Renal cortex interstitium (tissue), 11 donors: ENCODE measurements around the gene RAD51B. TPM values are rescaled to one million over a fixed set of nuclear protein-coding genes. Genes with fewer than 3 reads are reported as not detected.

Experiments used
- DNase-seq, 11 donors: peaks; one replicate each; pipeline ENCODE4 v3.0.0-alpha.2; 2013; ENCODE audit warnings: low read depth in 9 of 11, low spot score in 4 of 11; ENCODE audit errors: extremely low read depth in 1 of 11
- polyA plus RNA-seq, 3 donors: library from polyadenylated mRNA; unstranded; fragments of 120-200 nt; gene quantifications; one replicate each; pipeline ENCODE4 v1.2.1, GENCODE V29; 2013; ENCODE audit not compliant: insufficient read length in 3 of 3

RAD51B gene
- polyA plus RNA-seq, 3 donors, result 12.5 to 13.0 (median 12.5) TPM

DNA sequence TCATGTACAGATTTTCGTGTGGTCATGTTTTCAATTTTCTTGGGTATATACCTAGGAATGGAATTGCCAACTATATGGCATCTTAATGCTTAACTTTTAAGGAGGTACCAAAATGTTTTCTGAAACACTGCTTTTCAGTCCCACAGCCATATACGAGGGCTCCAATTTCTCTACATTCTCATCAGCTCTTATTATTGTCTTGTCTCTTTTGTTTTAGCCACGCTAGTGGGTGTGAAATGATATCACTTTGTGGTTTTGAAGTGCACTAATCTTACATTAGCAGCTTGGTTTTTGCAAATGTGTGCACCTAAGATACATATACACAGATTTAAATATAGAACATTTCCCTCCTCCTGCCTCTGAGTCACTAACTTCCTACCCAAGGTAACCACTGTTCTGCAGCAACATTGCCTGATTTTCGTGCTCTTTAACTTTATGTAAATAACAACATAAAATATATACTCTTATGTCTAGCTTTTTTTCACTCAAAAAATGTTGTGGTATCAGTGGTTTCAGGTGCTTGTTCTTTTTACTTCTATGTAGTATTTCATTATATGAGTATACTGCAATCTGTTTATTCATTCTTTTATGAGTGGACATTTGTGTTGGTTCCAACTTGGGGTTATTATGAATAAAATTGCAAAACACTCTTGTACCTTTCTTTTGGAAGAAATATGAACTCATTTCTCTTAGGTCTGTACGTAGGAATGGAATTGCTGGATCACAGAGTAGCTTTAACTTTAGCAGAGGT, 900.2 kb downstream of the RAD51B start:
- DNase-seq, result no peak

GRCh38 chr14:68722186-68722585, 902.6 kb downstream of the RAD51B start:
- no peak for DNase-seq

GRCh38 chr14:68722968-68723566, 903.5 kb downstream of the RAD51B start:
- DNase-seq, result no peak

DNA sequence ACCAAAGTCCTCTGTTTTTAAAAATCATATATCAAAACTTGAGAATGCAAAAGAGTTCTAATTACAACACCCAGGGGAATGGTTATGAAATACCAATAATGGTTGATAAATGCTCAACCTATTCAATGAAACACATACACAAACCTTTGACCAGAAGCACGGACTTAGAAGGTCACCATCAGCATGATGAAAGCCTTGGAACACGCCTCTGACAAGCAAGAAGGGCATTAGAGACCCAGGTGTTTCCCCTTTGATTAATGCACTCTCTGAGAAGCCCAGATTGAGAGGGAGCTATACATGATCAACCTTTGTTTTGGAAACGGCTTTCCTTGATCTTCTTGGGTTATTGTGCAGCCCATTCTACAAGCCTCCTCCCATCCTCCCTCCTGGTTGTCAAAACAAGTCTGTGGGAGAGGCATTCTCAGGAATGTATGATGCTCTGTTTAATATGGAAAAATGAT, 904.3 kb downstream of the RAD51B start:
- DNase-seq, result peak in 1 of 11 donors; percentile 50

- DNase-seq, result no peak
Observed at GRCh38 chr14:68724914-68725313, 905.3 kb downstream of the RAD51B start.

GRCh38 chr14:68726093-68726695, 906.6 kb downstream of the RAD51B start:
- DNase-seq, result no peak

GRCh38 chr14:68727315-68728047, 907.9 kb downstream of the RAD51B start:
- DNase-seq, result peak in 7 of 11 donors; percentile 32 to 65 (median 48)

GRCh38 chr14:68728342-68729106, 908.9 kb downstream of the RAD51B start:
- DNase-seq, result no peak

DNA sequence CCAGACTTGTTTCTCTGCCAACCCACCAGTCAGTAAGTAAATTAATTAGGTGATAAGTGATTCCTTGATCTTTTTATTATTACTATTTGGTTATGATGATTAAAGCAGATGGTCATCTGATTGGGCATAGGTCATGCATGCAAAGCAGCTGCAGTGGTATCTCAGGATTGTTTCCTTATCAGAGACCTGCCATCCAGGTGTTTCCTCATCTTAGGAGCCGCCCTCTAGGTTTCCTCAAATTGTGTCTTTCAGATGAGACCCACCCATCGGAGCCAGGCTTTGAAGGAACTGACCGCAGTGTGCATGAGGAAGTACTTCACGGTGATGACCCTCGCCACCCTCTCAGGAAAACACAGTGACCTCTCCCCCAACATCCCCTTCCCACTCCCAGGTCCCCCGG, 910.0 kb downstream of the RAD51B start:
- DNase-seq, result no peak

- DNase-seq, result no peak
Observed at GRCh38 chr14:68730348-68730747, 910.8 kb downstream of the RAD51B start.

- DNase-seq, result no peak
Observed at GRCh38 chr14:68730811-68731425, 911.3 kb downstream of the RAD51B start.

DNA sequence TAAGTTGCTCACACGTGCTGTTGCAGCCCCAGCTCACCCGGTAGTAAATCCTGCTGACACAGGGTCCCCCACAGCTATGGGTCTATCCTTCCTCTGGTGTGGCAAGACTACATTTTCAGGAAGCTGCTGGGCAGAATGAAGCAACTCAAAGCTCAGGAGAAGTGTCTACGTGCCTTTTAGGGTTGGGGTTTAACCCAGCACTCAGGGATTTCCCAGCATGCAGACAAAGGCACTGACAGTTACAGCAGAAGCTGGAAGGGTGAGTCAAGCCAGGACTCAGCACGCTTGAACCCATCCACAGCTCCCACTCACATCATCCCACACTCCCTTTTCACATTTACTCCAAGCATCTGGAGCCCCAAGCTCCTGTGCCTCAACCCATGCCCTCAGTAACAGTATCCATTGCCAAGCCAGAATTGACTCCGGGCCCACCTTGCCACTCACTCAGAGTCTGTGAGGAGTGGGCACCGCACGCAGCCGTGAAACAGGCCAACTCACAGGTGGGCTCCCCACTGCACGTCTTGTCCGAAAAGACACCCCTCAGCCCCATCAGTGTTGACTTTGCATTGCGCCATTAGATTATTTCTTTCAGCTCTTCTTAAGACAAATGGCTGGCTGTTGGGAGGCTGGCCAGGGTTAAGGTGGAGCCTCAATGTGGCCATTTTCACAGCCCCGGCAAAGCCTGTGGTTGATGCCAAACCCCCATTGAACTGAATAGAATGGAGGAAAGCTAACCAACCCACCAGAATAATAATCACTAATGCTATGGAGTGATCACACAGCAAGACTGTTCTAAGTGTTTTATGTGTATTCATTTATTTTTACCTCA, 913.7 kb downstream of the RAD51B start:
- no peak for DNase-seq

GRCh38 chr14:68734231-68734732, 914.7 kb downstream of the RAD51B start:
- no peak for DNase-seq

GRCh38 chr14:68735856-68736255, 916.3 kb downstream of the RAD51B start:
- no peak for DNase-seq

DNA sequence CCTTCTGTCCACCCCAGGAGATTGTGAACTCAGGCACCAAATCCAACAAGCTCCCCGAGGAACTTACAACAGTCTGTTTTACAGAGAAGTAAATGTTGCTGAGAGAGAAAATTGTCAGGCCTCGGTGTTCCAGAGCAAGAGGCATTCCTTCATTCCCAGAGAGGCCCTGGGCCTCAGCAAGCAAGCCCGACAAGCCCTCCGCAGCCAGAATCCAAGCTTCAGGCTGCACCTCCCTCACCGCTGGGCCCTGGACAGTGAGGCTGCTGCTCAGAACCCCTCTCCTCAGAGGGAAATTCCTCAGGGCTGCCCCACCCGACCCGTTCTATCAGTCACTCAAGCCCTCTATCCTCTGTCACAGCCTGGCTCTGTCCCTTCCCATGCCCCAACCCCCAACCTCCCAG, 916.9 kb downstream of the RAD51B start:
- DNase-seq, result no peak

DNA sequence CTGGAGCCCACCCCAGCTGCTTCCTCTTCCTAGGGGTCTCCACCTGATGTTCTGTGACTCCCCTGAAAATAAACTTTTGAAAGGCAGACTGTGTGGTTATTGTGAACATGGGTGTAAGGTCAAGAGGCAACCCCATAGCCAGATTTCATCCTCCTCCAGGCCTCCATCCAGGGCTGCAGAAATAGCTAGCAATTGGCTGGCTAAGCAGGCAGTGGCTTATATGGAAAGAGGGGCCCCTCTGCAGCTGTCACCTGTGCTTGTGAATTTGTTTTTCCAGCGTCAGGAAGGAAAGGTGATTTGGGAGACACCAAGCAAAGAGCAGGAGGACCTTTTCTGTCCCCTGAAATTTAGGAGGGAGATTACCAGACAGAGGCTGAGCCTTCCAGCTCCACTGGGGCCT, 917.5 kb downstream of the RAD51B start:
- DNase-seq, result no peak

- no peak for DNase-seq
Observed at GRCh38 chr14:68738559-68738958, 919.0 kb downstream of the RAD51B start.

DNA sequence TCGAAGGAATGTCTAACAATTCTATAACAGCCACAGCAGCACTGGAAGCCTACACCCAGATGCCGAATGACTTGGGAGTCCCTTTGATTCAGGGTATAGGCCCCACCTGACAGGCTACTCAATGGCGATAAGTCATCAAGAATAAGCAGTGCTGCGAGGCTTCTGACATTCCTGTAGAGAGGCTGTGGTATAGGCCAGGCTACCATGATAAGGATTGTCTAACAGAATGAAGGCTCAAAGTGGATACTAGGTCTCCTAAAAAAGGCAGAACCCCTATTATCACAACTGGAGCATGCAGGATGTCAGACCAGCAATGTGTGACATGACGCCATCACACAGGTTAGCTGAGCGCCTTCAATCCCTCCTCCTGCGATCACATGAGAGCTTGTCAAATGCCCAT, 920.1 kb downstream of the RAD51B start:
- no peak for DNase-seq
